HG02798 (cell line): ENCODE data around the gene KCNJ1.

Source experiments
- ATAC-seq: cut with Tn5 transposase; IDR thresholded peaks from one replicate; pipeline ENCODE4 v1.9.1; 2021; ENCODE audit warnings: mild to moderate bottlenecking; ENCODE audit not compliant: unreplicated experiment, poor library complexity

The KCNJ1 gene

GRCh38 chr11:128884703-128885338 is 17.7 kb upstream of the KCNJ1 start:
- peak; percentile 87 for ATAC-seq

- no peak for ATAC-seq
Measured at GRCh38 chr11:128884054-128884453, 17.0 kb upstream of the KCNJ1 start.

GRCh38 chr11:128882451-128882850 is 15.4 kb upstream of the KCNJ1 start:
- ATAC-seq, result no peak

GRCh38 chr11:128881221-128881620 is 14.1 kb upstream of the KCNJ1 start:
- ATAC-seq, result no peak

GRCh38 chr11:128879817-128880216 is 12.7 kb upstream of the KCNJ1 start:
- ATAC-seq, result no peak

- no peak for ATAC-seq
Measured at GRCh38 chr11:128878455-128878854, 11.4 kb upstream of the KCNJ1 start.

GRCh38 chr11:128877726-128878125 is 10.6 kb upstream of the KCNJ1 start:
- ATAC-seq, result no peak

GRCh38 chr11:128876133-128876650 is 9.1 kb upstream of the KCNJ1 start:
- ATAC-seq, result no peak

GRCh38 chr11:128874427-128874826 is 7.3 kb upstream of the KCNJ1 start:
- no peak for ATAC-seq

- ATAC-seq, result no peak
Measured at GRCh38 chr11:128872594-128872993, 5.5 kb upstream of the KCNJ1 start.

- ATAC-seq, result no peak
Measured at GRCh38 chr11:128872094-128872493, 5.0 kb upstream of the KCNJ1 start.

GRCh38 chr11:128871168-128871610 is 4.1 kb upstream of the KCNJ1 start:
- ATAC-seq, result no peak

GRCh38 chr11:128868841-128869671 is 2.0 kb upstream of the KCNJ1 start:
- ATAC-seq, result no peak

- no peak for ATAC-seq
Measured at GRCh38 chr11:128865490-128865889, 1.6 kb downstream of the KCNJ1 start.

- ATAC-seq, result no peak
Measured at GRCh38 chr11:128862908-128863660, 4.0 kb downstream of the KCNJ1 start.

GRCh38 chr11:128862406-128862805 is 4.7 kb downstream of the KCNJ1 start:
- ATAC-seq, result no peak

GRCh38 chr11:128860571-128861361 is 6.3 kb downstream of the KCNJ1 start:
- no peak for ATAC-seq

- peak; percentile 90 for ATAC-seq
Measured at GRCh38 chr11:128859563-128860441, 7.3 kb downstream of the KCNJ1 start.

GRCh38 chr11:128857341-128857740 is 9.8 kb downstream of the KCNJ1 start:
- no peak for ATAC-seq
